ENCODE results near the gene HOXB4. TPM values are rescaled to one million over a fixed set of nuclear protein-coding genes. Genes with fewer than 3 reads are reported as not detected.

Gene HOXB4
- total RNA-seq, 1 donor from 2014 or later: 5.8 TPM

DNA sequence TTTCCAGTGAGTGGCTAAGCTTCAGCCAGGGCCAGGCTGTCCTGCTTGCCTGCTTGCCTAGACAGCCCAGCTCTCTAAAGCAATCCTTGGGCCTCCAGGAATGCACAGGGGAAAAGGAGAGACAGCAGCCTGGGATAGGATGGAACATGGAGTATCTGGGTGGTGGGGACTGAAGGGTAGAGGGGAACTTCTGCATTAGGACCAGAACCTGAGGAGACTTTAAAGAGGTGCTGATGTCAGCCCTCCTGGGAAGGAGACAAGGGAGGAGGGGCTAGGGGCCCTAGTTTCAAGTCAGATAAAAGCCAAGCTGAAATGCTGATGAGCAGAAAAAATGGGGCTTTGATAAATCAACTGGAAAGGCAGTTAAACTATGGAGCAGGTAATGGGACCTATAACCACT lies 30.9 kb upstream of the HOXB4 start:
- TF ChIP-seq, protein P1, sequence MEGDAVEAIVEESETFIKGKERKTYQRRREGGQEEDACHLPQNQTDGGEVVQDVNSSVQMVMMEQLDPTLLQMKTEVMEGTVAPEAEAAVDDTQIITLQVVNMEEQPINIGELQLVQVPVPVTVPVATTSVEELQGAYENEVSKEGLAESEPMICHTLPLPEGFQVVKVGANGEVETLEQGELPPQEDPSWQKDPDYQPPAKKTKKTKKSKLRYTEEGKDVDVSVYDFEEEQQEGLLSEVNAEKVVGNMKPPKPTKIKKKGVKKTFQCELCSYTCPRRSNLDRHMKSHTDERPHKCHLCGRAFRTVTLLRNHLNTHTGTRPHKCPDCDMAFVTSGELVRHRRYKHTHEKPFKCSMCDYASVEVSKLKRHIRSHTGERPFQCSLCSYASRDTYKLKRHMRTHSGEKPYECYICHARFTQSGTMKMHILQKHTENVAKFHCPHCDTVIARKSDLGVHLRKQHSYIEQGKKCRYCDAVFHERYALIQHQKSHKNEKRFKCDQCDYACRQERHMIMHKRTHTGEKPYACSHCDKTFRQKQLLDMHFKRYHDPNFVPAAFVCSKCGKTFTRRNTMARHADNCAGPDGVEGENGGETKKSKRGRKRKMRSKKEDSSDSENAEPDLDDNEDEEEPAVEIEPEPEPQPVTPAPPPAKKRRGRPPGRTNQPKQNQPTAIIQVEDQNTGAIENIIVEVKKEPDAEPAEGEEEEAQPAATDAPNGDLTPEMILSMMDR (IDR thresholded peaks at IDR 0.05): no peak
- no peak for ATAC-seq
- intact Hi-C loops (cut with DNase I): no loop called here
- peaks cover 33% of the 10 kb centered on the region for H3K4me1 ChIP-seq
- H3K27ac ChIP-seq: no peak overlapping the region
- no peaks in the 10 kb centered on the region for H3K9me3 ChIP-seq
- no peaks in the 10 kb centered on the region for H3K36me3 ChIP-seq
- H3K4me3 ChIP-seq: no peak overlapping the region
- DNase-seq: no peak
- H3K27me3 ChIP-seq (ENCODE audit: low read depth): peaks cover 99% of the 10 kb centered on the region

DNA sequence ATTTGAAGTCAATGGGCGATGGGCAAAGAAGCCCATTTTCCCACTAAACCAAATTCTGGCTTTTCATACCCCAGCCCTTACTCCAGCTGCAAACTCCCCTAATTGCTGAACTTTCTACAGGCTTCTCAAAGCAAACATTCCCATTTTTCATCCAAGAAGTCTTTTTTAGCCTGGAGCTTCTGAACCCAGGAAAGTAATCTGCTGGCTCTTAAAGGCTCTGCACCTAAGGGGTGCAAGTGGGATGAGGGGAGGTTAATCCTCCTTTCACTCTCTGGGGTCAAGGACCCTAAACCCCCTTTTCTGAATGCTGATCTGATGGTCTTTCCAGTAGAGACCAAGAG lies 30.3 kb upstream of the HOXB4 start:
- no peak overlapping the region for H3K4me3 ChIP-seq
- DNase-seq (no peak), ATAC-seq (no peak)
- no peaks in the 10 kb centered on the region for H3K9me3 ChIP-seq
- no peaks in the 10 kb centered on the region for H3K36me3 ChIP-seq
- H3K27ac ChIP-seq: no peak overlapping the region
- intact Hi-C loops (cut with DNase I): no loop called here
- TF ChIP-seq, protein P1 (IDR thresholded peaks at IDR 0.05): no peak
- peaks cover 30% of the 10 kb centered on the region for H3K4me1 ChIP-seq
- H3K27me3 ChIP-seq (ENCODE audit: low read depth): peaks cover 99% of the 10 kb centered on the region

DNA sequence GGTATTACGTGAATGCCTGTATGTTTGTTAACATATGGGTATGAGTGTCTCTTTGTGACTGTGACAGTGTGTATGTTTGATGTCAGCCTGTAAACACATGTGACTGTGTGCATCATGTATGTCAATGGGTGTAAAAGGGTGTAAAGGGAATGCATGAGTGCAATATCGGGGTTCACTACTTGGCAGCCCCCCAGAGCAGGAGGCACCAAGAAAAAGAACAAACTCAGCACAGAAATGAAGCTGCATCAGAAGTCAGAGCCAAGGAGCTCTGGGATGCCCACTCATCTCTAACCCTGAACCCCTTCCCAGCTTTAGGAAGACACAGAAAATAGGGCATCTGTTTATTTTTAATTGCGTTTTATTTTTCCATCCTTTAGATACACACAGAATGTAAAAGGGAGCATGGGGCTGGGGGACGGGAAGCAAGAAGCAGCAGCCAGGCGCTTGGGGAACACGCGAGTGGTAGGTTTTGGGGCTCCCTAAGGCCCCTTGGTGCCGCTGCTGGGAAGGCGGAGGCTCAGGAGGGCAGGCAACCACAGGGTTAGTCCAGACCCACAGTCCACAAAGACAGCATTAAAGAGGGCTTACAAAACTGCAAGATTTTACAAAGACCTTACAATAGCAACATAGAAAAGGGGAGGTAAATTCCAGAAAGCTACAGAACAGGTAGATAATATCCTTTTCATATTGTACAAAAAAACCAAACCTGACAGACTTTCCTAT lies 28.9 kb upstream of the HOXB4 start:
- no peaks in the 10 kb centered on the region for H3K9me3 ChIP-seq
- DNase-seq (no peak), ATAC-seq (no peak)
- no peaks in the 10 kb centered on the region for H3K36me3 ChIP-seq
- H3K4me3 ChIP-seq: no peak overlapping the region
- intact Hi-C loops (cut with DNase I): no loop called here
- H3K4me1 ChIP-seq: peaks cover 31% of the 10 kb centered on the region
- H3K27me3 ChIP-seq (ENCODE audit: low read depth): peaks cover 100% of the 10 kb centered on the region
- H3K27ac ChIP-seq: no peak overlapping the region
- TF ChIP-seq, protein P1 (IDR thresholded peaks at IDR 0.05): no peak

DNA sequence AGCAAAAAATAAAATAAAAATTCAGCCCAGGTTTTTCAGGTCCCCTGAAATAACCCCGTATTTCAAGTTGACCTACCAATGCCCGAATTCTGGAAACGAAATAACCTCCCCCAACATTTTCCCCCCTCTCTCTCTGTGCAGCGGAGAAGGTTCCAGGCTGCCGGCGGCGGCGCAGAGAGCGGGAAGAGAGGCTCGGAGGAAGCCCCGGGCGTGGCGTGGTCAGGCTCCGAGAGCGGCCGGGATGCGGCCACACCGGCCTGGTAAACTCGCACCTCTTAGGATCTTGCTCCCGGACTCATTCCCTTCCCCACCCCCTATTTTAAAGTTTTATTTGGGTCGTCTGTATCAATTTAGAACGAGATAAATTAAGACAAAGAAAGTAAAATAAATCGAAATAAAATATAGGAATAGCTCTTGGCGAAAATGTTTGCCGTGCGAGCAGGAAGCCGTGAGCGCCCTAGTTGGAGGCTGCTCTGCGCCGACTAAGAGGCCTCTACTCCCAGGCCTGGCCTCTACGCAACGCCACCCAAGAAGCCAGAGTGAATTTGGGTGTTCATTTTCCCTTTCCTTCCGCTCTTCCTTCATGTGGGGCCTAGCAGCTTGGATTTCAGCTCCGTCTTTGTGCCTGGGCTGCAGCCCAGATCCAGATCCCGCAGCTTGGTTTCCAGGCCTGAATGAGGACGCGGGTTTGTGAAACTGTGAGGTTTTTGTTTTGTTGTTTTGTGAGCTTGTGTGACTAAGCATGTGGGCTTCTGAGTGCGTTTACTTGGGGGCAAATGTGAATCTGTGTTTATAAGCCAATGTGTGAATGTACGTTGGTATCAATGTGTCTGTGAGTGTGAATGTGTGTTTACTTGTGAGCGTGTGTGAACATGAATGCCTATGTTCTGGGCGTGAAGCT lies 28.1 kb upstream of the HOXB4 start:
- Histone ChIP-seq H3K27me3 (ENCODE audit: low read depth) (peaks cover 100% of the 10 kb centered on the region), H3K27ac (no peak overlapping the region), H3K36me3 (no peaks in the 10 kb centered on the region), H3K4me1 (peaks cover 24% of the 10 kb centered on the region), H3K4me3 (no peak overlapping the region), H3K9me3 (no peaks in the 10 kb centered on the region)
- intact Hi-C loops (cut with DNase I): no loop called here
- TF ChIP-seq, protein P1 (IDR thresholded peaks at IDR 0.05): no peak
- DNase-seq (no peak), ATAC-seq (no peak)

DNA sequence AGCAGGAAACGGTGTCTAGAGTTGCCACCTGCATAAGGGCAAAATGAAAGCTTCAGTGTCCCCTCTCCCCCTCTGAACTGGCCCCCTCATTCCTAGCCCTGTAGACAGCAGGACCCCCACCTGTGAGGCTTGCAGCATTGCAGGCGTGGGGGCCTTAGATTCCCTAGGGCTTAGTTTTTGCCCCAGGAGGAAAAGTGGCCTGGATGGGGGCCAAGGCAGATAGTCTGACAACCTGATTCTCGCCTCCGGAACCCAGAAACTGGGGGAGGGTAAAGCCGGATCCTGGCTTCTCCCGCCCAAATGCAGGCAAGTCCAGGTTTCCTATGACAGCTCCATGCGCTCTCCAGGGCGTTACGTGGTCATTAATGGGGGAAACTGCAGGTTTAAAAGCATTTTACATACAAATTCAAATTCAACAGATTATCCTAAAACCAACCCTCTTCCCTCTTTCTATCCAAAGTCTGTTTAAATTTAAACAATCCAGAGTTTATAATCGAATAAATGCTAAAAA lies 27.3 kb upstream of the HOXB4 start:
- no peak overlapping the region for H3K4me3 ChIP-seq
- H3K27ac ChIP-seq: no peak overlapping the region
- no peaks in the 10 kb centered on the region for H3K36me3 ChIP-seq
- H3K27me3 ChIP-seq (ENCODE audit: low read depth): peaks cover 98% of the 10 kb centered on the region
- H3K9me3 ChIP-seq: no peaks in the 10 kb centered on the region
- TF ChIP-seq, protein P1 (IDR thresholded peaks at IDR 0.05): no peak
- H3K4me1 ChIP-seq: peaks cover 16% of the 10 kb centered on the region
- DNase-seq: no peak
- intact Hi-C loops (cut with DNase I): no loop called here
- ATAC-seq: no peak
